ENCODE measurements around the gene AMDHD2.
"Not testable (repeated sequence)": the region's sequence is repeated elsewhere in the genome, so short reads cannot be mapped to it uniquely, and the experiment has no call there.

The AMDHD2 gene

GRCh38 chr16:2533912-2534311, 13.7 kb downstream of the AMDHD2 start:
- no peak for DNase-seq (ENCODE audit: low spot score)

DNA sequence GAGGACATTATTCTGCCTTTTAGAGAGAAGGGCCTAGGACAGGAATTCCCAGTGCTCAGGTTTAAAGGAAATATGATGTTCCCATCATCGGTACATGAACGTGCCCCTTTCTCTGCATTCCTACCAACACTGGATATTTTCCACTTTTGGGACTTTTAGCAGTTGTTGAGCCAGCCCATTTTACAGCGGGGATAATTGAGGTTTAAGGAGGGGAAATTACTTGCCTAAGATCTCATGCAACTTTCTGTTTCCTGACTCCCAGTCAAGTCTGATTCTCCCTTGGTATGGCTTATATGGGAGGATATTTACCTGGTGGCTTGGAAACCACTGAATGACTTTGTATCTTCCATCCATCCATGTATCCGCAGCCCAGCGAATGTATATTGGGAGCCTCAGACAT, 14.2 kb downstream of the AMDHD2 start:
- DNase-seq (ENCODE audit: low spot score), result not testable (repeated sequence)

DNA sequence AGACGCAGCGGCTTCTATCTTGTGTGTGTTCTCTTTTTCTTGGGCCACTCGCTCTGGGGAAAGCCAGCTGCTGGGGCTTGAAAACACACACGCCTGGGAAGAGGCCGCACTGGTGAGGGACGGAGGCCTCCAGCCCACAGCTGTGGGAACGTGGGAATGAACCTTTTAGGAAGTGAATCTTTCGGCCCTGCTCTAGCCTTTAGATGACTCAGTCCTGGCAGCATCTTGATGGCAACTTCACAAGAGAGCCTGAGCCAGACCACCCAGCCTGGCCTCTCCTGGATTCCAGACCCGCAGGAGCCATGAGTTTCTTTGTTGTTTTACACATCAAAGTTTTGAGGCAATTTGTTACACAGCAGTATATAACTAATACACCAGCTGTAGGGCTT, 15.4 kb downstream of the AMDHD2 start:
- no peak for DNase-seq (ENCODE audit: low spot score)

DNA sequence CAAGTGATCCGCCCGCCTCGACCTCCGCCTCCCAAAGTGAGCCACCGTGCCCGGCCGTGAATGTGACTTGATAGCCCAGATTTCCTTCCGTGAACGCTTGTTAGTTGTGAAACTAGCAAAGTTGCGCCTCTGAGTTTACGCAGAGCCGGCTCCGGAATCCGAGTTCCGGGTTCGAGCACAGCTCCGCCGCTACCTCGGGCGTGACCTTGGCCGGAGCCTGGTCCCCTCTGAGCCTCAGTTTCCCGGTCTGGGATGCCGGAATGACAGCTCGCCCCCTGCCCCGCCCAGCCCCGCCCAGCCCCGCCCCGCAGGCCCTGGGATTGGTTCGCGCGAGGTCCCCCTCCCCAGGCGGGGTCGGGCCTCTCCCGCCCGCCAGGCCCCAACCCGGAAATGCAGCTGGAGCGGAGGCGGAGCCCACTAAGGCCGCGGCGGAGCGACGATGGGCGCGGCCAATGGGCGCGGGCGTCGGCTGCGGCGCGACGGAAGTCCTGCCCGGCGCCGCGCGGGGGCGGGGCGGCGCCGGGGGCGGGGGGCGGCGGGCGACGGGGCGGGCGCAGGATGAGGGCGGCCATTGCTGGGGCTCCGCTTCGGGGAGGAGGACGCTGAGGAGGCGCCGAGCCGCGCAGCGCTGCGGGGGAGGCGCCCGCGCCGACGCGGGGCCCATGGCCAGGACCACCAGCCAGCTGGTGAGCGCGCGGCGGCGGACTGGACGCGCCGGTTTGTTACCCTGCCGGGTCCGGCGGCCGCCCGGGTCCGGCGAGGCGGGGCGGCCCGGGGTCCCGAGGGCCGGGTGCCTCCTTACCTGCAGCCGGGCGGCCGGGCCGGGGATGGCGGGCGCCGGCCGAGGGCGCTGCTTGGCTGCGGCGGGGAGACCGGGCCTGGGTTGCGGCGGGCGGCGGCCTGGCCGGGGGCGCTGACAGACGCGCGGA, 17.5 kb downstream of the AMDHD2 start, which contains the start of gene PDPK1:
Gene PDPK1 (plus strand): TSS at position 571 of the 929 bp plus-strand sequence. CDS start 92 bp downstream, at position 663.
- peak; percentile 97 for DNase-seq (ENCODE audit: low spot score)

GRCh38 chr16:2539192-2539844, 19.1 kb downstream of the AMDHD2 start:
- DNase-seq (ENCODE audit: low spot score), result not testable (repeated sequence)

DNA sequence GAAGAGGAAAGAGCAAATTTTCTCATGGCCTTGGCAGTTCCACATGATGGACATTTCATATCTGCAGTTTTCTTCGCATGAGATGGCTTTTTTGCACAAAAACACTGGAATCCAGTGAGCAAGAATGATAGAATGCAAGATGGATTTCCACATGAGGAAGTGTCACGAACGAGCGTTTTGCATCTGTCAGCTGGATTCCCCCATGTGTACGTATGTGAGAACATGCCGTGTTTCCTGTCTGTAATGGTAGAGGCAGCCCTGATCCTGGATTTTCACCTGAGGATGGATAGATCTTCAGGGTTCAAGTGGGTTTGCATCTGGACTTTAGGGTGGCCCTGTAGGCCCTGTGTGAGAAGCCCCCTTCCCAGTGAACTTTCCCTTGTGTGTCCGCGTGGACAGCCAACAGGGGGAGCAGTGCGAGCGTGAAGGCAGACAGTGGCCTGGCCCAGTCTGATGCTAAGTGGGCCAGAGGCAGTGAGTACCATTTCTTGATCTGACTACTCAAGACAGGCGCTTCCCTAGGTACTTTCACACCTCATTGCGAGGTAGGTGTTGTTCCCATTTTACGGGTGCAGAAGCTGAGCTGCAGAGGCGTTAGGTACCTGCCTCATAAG, 19.8 kb downstream of the AMDHD2 start:
- DNase-seq (ENCODE audit: low spot score), result not testable (repeated sequence)

GRCh38 chr16:2540912-2541311, 20.7 kb downstream of the AMDHD2 start:
- DNase-seq (ENCODE audit: low spot score), result not testable (repeated sequence)

- peak; percentile 41 for DNase-seq (ENCODE audit: low spot score)
Measured at GRCh38 chr16:2541409-2541808, 21.2 kb downstream of the AMDHD2 start.

DNA sequence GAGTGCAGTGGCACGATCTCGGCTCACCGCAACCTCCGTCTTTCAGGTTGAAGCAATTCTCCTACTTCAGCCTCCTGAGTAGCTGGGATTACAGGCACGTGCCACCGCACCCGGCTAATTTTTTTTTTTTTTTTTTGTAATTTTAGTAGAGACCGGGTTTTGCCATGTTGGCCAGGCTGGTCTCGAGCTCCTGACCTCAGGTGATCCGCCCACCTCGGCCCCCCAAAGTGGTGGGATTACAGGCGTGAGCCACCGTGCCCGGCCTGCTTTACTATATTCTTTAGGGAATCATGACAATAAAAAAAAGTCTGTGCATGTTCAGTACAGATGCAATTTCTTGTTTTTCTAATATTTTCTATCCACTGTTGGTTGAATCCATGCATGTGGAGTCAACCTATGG, 23.6 kb downstream of the AMDHD2 start:
- not testable (repeated sequence) for DNase-seq (ENCODE audit: low spot score)

DNA sequence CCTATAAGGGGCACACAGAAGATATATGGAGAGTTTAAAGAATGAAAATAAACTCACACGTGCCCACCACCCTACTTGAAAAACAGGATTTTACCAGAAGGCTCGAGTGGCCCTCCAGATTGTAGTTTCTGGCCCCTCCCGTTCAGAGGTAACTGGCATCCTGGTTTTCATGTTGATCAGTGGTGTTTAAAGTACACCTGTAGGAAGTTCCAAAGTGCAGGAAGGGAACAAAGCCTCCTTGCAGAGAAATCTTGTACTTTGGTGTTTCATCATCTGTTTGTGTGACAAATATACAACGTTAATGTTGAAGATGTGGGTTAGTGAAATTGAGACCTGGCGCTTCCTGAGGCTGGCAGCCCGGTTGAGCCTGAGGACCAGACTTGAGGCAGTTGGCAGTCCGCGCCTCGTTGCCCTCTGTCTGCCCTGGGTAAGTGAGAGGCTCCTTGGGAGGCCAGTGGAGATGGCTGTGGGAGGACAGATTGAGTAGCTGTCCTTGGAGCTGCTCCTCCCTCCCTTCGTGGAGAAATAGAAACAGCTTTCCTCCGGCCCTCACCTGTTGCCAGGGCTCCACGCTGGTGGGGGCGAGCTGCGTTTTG, 30.2 kb downstream of the AMDHD2 start:
- not testable (repeated sequence) for DNase-seq (ENCODE audit: low spot score)

GRCh38 chr16:2551420-2551889, 31.3 kb downstream of the AMDHD2 start:
- peak; percentile 52 for DNase-seq (ENCODE audit: low spot score)

- DNase-seq (ENCODE audit: low spot score), result not testable (repeated sequence)
Measured at GRCh38 chr16:2554709-2555425, 34.7 kb downstream of the AMDHD2 start.

- not testable (repeated sequence) for DNase-seq (ENCODE audit: low spot score)
Measured at GRCh38 chr16:2557150-2557549, 37.0 kb downstream of the AMDHD2 start.

GRCh38 chr16:2560131-2560797, 40.1 kb downstream of the AMDHD2 start:
- not testable (repeated sequence) for DNase-seq (ENCODE audit: low spot score)

GRCh38 chr16:2560798-2561133, 40.6 kb downstream of the AMDHD2 start:
- DNase-seq (ENCODE audit: low spot score), result not testable (repeated sequence)

DNA sequence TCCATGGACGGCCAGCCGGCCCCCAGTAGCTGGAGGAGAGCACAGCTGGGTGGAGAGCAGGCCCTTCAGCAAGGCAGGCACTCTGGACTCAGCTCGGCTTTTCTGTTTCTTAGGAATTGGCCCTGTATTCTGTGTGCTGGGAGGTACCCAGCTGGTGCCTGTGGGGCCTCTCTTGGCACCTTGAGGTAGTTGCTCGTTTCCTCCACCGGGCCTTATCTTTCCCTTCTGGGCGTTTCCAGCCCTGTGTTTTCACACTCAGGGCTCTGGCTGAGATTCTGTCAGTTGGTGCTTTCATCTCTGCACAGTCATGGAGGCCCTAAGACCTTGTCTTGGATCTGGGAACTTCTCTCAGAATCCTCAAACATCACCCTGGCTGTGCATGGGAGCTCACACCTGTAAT, 47.3 kb downstream of the AMDHD2 start:
- DNase-seq (ENCODE audit: low spot score), result not testable (repeated sequence)

DNA sequence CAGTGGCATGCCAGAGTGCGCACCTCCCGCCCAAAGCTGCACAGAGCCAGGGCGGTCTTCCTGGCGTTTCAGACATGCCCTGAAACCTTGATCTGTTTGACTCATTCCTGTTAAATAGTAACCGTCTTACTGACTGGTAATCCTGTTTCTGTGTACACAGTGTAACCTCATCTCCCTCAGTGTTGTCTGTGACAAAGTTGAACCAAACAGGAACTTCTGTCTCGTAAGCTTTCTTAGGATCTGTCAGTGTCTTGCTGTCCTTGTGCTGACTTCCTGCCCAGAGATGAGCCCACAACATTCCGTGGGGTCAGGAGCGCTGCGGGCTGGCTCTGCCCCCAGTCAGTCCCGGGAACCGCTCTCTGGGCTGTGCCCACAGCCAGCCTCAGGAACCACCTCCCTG, 48.4 kb downstream of the AMDHD2 start:
- DNase-seq (ENCODE audit: low spot score), result not testable (repeated sequence)

- not testable (repeated sequence) for DNase-seq (ENCODE audit: low spot score)
Measured at GRCh38 chr16:2572704-2573103, 52.5 kb downstream of the AMDHD2 start.

DNA sequence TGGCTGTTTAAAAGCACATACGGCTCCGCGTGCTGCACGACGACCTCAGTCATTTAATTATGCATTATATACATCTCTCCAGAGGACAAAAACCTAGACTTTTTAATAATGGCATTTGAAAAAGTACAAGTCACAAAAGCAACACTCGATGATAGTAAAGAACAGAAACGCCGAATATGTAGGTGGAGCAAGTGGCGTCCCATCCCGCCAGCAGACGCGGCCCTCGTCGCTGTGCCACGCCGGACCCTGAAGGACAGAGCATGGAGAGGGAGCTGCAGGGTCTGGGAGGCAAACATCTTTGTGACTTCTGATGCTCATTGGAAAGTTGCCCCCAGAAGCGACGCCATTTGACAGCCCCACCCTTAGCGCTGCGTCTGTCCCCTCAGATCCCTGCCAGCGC, 55.7 kb downstream of the AMDHD2 start:
- not testable (repeated sequence) for DNase-seq (ENCODE audit: low spot score)

- not testable (repeated sequence) for DNase-seq (ENCODE audit: low spot score)
Measured at GRCh38 chr16:2577044-2577443, 56.9 kb downstream of the AMDHD2 start.

DNA sequence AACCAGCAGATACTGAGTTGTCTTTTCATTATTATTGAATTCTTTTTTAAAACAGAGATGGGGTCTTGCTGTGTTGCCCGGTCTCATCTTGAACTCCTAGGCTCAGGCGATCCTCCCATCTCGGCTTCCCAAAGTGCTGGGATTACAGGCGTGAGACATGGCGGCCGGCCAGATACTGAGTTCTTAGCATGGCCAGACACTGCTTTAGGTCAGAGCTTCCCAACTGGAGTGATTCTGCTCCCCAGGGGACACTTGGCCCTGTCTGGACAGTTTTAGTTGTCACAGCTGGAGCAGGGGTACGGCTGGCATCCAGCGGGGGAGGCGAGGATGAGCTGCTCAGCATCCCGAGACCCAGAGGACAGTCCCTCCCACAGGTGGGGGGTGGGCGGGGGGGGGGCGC, 58.7 kb downstream of the AMDHD2 start:
- DNase-seq (ENCODE audit: low spot score), result not testable (repeated sequence)
